GM12874 (cell line): ENCODE results near the gene DMAP1.

Experiments used
- CTCF ChIP-seq: IDR thresholded peaks from 2 replicates; pipeline ENCODE4 v1.5.1; 2011; ENCODE audit warnings: low read depth, mild to moderate bottlenecking, control low read depth, low read length, moderate library complexity; ENCODE audit not compliant: insufficient read depth

DMAP1 gene

GRCh38 chr1:44266400-44267344 is 53.4 kb downstream of the DMAP1 start:
- TF ChIP-seq CTCF: no peak

GRCh38 chr1:44267438-44267837 is 54.2 kb downstream of the DMAP1 start:
- TF ChIP-seq CTCF: no peak

GRCh38 chr1:44268054-44268453 is 54.8 kb downstream of the DMAP1 start:
- TF ChIP-seq CTCF: no peak
